Measurements from ENCODE around the gene BFSP1. TPM values are rescaled to one million over a fixed set of nuclear protein-coding genes. Genes with fewer than 3 reads are reported as not detected.

Gene BFSP1
- total RNA-seq, 2 donors from 2014 or later: 9.4 to 12.0 TPM

DNA sequence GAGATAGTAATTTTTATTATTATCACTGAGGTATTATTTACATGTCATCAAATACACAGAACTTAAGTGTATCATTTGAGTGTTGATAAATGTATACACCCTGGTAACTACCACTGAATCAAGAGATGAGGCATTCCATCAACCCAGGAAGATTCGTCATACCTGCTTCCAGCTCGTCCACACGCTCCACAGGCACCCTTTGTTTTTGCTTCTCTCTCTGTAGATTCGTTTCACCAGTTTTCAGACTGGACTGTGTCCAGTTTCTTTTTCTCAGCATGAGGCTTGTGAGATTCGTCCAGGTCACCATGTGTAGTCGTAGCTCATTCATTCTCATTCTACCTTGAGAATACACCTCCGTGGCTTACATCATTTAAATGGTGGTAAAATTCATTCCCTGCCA lies 64.5 kb downstream of the BFSP1 start:
- Mint-ChIP-seq H3K36me3 (ENCODE audit: low read depth) (no peaks in the 10 kb centered on the region), H3K4me1 (peaks cover 8% of the 10 kb centered on the region), H3K4me3 (no peak overlapping the region), H3K9me3 (no peaks in the 10 kb centered on the region), H3K27ac (no peak overlapping the region), H3K27me3 (ENCODE audit: insufficient read depth) (peaks cover 2% of the 10 kb centered on the region)
- Histone ChIP-seq H3K4me3 (ENCODE audit: low read length) (no peak overlapping the region), H3K9ac (ENCODE audit: extremely low read depth, low read length, poor library complexity, severe bottlenecking) (no peak overlapping the region), H3K9me3 (ENCODE audit: control insufficient read depth, low read length) (no peaks in the 10 kb centered on the region), H3K27ac (ENCODE audit: low read depth, low read length) (no peak overlapping the region), H3K36me3 (ENCODE audit: control insufficient read depth, insufficient read depth, low read length) (no peaks in the 10 kb centered on the region), H3K27me3 (ENCODE audit: control insufficient read depth, insufficient read depth, low read length, poor library complexity, severe bottlenecking) (no peaks in the 10 kb centered on the region), H3K4me1 (ENCODE audit: control insufficient read depth, insufficient read depth, low read length) (no peaks in the 10 kb centered on the region)
- TF ChIP-seq, protein P1, sequence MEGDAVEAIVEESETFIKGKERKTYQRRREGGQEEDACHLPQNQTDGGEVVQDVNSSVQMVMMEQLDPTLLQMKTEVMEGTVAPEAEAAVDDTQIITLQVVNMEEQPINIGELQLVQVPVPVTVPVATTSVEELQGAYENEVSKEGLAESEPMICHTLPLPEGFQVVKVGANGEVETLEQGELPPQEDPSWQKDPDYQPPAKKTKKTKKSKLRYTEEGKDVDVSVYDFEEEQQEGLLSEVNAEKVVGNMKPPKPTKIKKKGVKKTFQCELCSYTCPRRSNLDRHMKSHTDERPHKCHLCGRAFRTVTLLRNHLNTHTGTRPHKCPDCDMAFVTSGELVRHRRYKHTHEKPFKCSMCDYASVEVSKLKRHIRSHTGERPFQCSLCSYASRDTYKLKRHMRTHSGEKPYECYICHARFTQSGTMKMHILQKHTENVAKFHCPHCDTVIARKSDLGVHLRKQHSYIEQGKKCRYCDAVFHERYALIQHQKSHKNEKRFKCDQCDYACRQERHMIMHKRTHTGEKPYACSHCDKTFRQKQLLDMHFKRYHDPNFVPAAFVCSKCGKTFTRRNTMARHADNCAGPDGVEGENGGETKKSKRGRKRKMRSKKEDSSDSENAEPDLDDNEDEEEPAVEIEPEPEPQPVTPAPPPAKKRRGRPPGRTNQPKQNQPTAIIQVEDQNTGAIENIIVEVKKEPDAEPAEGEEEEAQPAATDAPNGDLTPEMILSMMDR (conservative IDR thresholded peaks at IDR 0.05): no peak
- 86 to 96% methylated on average over 7 of the region's 7 CpGs for WGBS, 2 experiments (ENCODE audit: insufficient coverage in 1 of 2, insufficient read length in 1 of 2)
- no peak for DNase-seq

DNA sequence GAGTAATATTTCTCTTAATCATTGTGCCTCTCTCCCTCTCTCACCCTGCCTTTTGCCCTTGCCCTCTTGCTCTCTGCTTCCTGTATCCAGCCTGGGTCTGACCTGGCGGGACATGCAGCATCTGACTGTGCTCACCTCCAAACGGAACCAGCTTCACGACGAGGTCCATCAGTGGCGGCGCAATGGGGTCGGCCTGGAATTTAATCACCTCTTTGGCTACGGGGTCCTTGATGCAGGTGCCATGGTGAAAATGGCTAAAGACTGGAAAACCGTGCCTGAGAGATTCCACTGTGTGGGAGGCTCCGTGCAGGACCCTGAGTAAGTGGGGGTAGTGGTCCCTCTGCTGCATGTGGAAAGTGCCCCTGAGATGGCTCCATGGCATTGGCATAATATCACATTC lies 65.9 kb downstream of the BFSP1 start:
- no peaks in the 10 kb centered on the region for H3K9me3 ChIP-seq (ENCODE audit: control insufficient read depth, low read length)
- TF ChIP-seq, protein P1 (conservative IDR thresholded peaks at IDR 0.05): no peak
- Mint-ChIP-seq H3K27me3 (ENCODE audit: insufficient read depth) (peaks cover 2% of the 10 kb centered on the region), H3K27ac (no peak overlapping the region), H3K4me3 (no peak overlapping the region), H3K4me1 (peaks cover 16% of the 10 kb centered on the region), H3K9me3 (no peaks in the 10 kb centered on the region), H3K36me3 (ENCODE audit: low read depth) (no peaks in the 10 kb centered on the region)
- no peaks in the 10 kb centered on the region for H3K27me3 ChIP-seq (ENCODE audit: control insufficient read depth, insufficient read depth, low read length, poor library complexity, severe bottlenecking)
- 89 to 97% methylated on average over 9 to 10 of the region's 10 CpGs for WGBS, 2 experiments (ENCODE audit: insufficient coverage in 1 of 2, insufficient read length in 1 of 2)
- no peak overlapping the region for H3K4me3 ChIP-seq (ENCODE audit: low read length)
- H3K4me1 ChIP-seq (ENCODE audit: control insufficient read depth, insufficient read depth, low read length): no peaks in the 10 kb centered on the region
- no peak overlapping the region for H3K9ac ChIP-seq (ENCODE audit: extremely low read depth, low read length, poor library complexity, severe bottlenecking)
- no peak overlapping the region for H3K27ac ChIP-seq (ENCODE audit: low read depth, low read length)
- DNase-seq: no peak
- H3K36me3 ChIP-seq (ENCODE audit: control insufficient read depth, insufficient read depth, low read length): no peaks in the 10 kb centered on the region

DNA sequence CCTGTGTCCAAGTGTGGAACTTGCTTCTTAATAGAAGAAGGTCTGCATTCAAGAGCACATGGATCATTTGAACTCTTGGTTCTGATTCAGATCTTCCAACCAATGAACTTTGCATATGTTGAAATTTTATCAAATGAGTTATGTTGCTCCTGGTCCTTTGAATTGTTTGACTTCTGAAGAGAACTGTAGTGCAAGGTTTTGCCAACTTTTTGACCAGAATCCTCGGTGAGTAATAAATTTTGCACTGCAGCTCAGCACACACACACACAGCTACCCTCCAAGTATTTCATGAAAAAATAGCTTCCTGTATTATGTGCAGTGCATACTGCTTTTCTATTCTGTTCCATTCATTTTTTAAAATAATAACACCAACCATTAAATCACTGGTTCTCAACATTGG lies 67.5 kb downstream of the BFSP1 start:
- H3K4me1 ChIP-seq (ENCODE audit: control insufficient read depth, insufficient read depth, low read length): no peaks in the 10 kb centered on the region
- Mint-ChIP-seq H3K4me1 (peaks cover 16% of the 10 kb centered on the region), H3K9me3 (no peaks in the 10 kb centered on the region), H3K36me3 (ENCODE audit: low read depth) (no peaks in the 10 kb centered on the region), H3K4me3 (no peak overlapping the region), H3K27ac (no peak overlapping the region), H3K27me3 (ENCODE audit: insufficient read depth) (peaks cover 2% of the 10 kb centered on the region)
- no peaks in the 10 kb centered on the region for H3K36me3 ChIP-seq (ENCODE audit: control insufficient read depth, insufficient read depth, low read length)
- H3K27ac ChIP-seq (ENCODE audit: low read depth, low read length): no peak overlapping the region
- H3K9me3 ChIP-seq (ENCODE audit: control insufficient read depth, low read length): no peaks in the 10 kb centered on the region
- no peak overlapping the region for H3K9ac ChIP-seq (ENCODE audit: extremely low read depth, low read length, poor library complexity, severe bottlenecking)
- H3K27me3 ChIP-seq (ENCODE audit: control insufficient read depth, insufficient read depth, low read length, poor library complexity, severe bottlenecking): no peaks in the 10 kb centered on the region
- 93% methylated on average over 1 of the region's 1 CpG; no CpG with 5 or more reads in 1 of the 2 experiments for WGBS, 2 experiments (ENCODE audit: insufficient coverage in 1 of 2, insufficient read length in 1 of 2)
- DNase-seq: no peak
- no peak overlapping the region for H3K4me3 ChIP-seq (ENCODE audit: low read length)
- TF ChIP-seq, protein P1 (conservative IDR thresholded peaks at IDR 0.05): no peak

Measured in endodermal cell (in vitro differentiated cells).